Nephron progenitor cell (in vitro differentiated cells): ENCODE results near the gene TRAFD1.

Experiments used
- DNase-seq: peaks from one replicate; pipeline ENCODE4 v3.0.0; 2021
- H3K27ac Mint-ChIP-seq: 2 replicates; pipeline ENCODE4 v1.8.0; 2021; ENCODE audit warnings: mild to moderate bottlenecking, moderate library complexity, mixed read lengths
- H3K27me3 Mint-ChIP-seq: 2 replicates; pipeline ENCODE4 v1.8.0; 2021; ENCODE audit warnings: mild to moderate bottlenecking, low read depth, mixed read lengths; ENCODE audit not compliant: poor library complexity
- H3K36me3 Mint-ChIP-seq: 2 replicates; pipeline ENCODE4 v1.8.0; 2021; ENCODE audit warnings: low read depth, mixed read lengths
- H3K4me1 Mint-ChIP-seq: 2 replicates; pipeline ENCODE4 v1.8.0; 2021; ENCODE audit warnings: mixed read lengths
- H3K4me3 Mint-ChIP-seq: 2 replicates; pipeline ENCODE4 v1.8.0; 2021; ENCODE audit warnings: mild to moderate bottlenecking, moderate library complexity, mixed read lengths
- H3K9me3 Mint-ChIP-seq: 2 replicates; pipeline ENCODE4 v1.8.0; 2021; ENCODE audit warnings: mild to moderate bottlenecking, moderate library complexity, mixed read lengths
- TF ChIP-seq, protein P1 (sequence below): fragments of 200-600 bp; sonication (generic); IDR thresholded peaks from 2 replicates; pipeline ENCODE4 v1.5.0; 2021; ENCODE audit warnings: antibody characterized with exemption

The TRAFD1 gene

DNA sequence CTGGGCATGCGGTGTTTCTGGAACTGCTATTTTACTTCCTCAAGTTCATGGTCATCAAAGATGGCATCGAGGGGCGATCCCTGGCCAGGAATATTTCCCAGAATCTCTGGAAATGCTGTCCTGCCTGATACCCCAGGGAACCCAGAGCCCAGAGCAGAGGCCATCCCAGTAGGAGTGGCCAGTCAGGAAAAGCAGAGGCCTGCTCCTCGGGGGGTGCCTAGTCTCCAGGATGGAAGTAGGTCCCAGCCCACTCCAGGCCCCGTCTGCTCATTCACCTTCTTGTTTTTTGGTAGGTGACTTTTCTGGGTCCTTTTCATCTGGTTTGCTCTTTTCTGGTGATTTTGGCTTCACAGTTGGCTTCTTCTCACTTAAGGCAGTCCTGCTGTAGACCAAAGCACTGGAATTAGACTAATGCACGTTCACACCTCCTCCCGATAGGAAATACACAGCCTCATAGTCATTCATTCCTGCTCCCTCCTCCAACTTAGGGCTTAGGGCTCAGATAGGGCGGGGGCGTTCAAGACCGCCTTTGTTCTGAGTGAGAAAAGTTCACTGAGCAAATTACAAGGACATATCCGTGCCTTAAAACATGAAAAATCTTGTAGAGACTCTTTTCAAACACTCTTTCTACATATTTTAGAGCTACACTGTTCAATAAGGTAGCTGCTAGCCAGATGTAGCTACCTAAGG lies 51.1 kb downstream of the TRAFD1 start:
- TF ChIP-seq, protein P1, sequence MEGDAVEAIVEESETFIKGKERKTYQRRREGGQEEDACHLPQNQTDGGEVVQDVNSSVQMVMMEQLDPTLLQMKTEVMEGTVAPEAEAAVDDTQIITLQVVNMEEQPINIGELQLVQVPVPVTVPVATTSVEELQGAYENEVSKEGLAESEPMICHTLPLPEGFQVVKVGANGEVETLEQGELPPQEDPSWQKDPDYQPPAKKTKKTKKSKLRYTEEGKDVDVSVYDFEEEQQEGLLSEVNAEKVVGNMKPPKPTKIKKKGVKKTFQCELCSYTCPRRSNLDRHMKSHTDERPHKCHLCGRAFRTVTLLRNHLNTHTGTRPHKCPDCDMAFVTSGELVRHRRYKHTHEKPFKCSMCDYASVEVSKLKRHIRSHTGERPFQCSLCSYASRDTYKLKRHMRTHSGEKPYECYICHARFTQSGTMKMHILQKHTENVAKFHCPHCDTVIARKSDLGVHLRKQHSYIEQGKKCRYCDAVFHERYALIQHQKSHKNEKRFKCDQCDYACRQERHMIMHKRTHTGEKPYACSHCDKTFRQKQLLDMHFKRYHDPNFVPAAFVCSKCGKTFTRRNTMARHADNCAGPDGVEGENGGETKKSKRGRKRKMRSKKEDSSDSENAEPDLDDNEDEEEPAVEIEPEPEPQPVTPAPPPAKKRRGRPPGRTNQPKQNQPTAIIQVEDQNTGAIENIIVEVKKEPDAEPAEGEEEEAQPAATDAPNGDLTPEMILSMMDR, result no peak
- no peak for DNase-seq
- no peak overlapping the region for H3K4me3 Mint-ChIP-seq
- H3K27ac Mint-ChIP-seq, result peak overlapping the region; percentile 88
- H3K27me3 Mint-ChIP-seq, result no peaks in the 10 kb centered on the region
- peaks cover 64% of the 10 kb centered on the region for H3K36me3 Mint-ChIP-seq
- H3K9me3 Mint-ChIP-seq, result no peaks in the 10 kb centered on the region
- no peaks in the 10 kb centered on the region for H3K4me1 Mint-ChIP-seq

DNA sequence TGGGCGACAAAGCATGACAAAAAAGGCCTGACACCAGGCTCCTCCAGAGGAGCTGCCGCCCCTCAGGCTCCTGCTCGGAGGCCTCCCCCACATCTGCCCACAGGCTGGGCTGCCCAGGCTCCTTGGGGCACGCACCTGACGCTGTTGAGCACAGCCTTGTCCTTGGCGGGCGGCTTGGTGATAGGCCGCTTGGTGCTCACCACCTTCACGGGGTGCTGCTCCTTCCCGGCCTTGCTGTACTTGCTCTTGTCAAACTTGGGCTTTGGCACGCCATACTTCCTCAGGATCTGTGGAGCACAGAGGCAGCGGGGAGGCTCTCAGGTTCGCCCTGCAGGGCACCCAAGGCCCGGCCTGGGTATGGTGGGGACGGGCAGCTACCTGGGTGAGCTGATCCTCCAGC lies 53.4 kb downstream of the TRAFD1 start:
- Mint-ChIP-seq H3K27ac (peak overlapping the region; percentile 93), H3K4me3 (no peak overlapping the region), H3K36me3 (peaks cover 55% of the 10 kb centered on the region), H3K27me3 (no peaks in the 10 kb centered on the region), H3K9me3 (no peaks in the 10 kb centered on the region), H3K4me1 (no peaks in the 10 kb centered on the region)
- TF ChIP-seq, protein P1, result no peak
- DNase-seq, result no peak

DNA sequence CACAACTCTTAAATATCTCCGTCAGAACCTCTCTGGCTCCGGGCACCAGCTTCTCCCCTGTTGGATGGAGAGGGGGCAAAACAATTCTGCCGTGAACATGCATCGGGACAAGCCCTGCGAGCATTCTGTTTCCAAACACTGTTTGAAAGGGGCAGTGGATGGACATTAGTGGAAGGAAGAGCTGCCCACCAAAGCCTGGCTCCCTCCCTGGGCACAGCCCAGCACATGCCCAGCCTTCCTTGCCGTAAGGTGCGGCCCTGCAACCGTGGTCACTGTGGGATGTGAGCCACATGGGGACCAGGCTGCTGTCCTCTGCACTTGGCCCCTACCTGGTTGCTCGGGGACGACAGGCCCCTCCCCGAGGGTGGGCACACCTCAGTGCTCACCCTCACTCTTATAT lies 54.0 kb downstream of the TRAFD1 start:
- H3K27me3 Mint-ChIP-seq, result no peaks in the 10 kb centered on the region
- peak overlapping the region; percentile 93 for H3K27ac Mint-ChIP-seq
- H3K36me3 Mint-ChIP-seq, result peaks cover 55% of the 10 kb centered on the region
- TF ChIP-seq, protein P1, result no peak
- no peak overlapping the region for H3K4me3 Mint-ChIP-seq
- no peaks in the 10 kb centered on the region for H3K4me1 Mint-ChIP-seq
- DNase-seq, result no peak
- H3K9me3 Mint-ChIP-seq, result no peaks in the 10 kb centered on the region

DNA sequence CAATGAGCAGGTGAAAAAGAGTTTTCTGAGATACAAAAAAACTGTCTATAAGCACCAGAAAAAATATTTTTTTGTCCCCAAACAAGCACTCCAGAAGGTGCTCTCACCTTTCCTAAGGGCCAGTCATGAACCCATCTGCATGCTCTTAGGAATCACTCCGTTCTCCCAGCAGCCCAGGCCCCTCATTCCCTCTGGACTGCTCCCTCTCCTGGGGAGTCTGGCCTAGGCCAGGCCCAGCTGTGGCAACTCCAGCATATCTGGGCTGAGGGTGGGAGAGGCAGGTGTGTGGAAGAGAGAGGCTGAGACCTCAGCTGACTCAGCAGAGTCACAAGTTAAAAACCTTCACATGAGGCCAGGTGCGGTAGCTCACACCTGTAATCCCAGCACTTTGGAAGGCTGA lies 54.6 kb downstream of the TRAFD1 start:
- no peaks in the 10 kb centered on the region for H3K27me3 Mint-ChIP-seq
- H3K27ac Mint-ChIP-seq, result no peak overlapping the region
- H3K4me1 Mint-ChIP-seq, result no peaks in the 10 kb centered on the region
- TF ChIP-seq, protein P1, result no peak
- no peaks in the 10 kb centered on the region for H3K9me3 Mint-ChIP-seq
- H3K4me3 Mint-ChIP-seq, result no peak overlapping the region
- DNase-seq, result no peak
- peaks cover 50% of the 10 kb centered on the region for H3K36me3 Mint-ChIP-seq

DNA sequence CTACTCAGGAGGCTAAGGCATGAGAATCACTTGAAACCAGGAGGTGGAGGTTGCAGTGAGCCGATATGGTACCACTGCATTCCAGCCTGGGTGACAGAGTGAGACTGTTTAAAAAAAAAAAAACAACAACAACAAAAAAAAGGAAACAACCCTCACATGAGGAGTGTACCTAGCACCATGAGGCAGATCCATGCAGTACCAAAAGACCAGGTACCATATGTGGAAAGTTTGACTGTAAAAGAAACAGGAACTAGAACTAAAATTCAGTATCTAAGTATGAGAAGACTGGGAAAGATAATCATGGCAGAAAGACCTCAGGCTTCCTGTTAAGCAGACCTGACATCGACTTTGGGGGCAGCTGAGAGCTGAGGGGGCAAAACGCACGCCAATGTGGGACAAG lies 55.1 kb downstream of the TRAFD1 start:
- Mint-ChIP-seq H3K27ac (peak overlapping the region; percentile 72), H3K9me3 (no peaks in the 10 kb centered on the region), H3K4me1 (no peaks in the 10 kb centered on the region), H3K4me3 (no peak overlapping the region), H3K36me3 (peaks cover 47% of the 10 kb centered on the region), H3K27me3 (no peaks in the 10 kb centered on the region)
- no peak for DNase-seq
- TF ChIP-seq, protein P1, result no peak

DNA sequence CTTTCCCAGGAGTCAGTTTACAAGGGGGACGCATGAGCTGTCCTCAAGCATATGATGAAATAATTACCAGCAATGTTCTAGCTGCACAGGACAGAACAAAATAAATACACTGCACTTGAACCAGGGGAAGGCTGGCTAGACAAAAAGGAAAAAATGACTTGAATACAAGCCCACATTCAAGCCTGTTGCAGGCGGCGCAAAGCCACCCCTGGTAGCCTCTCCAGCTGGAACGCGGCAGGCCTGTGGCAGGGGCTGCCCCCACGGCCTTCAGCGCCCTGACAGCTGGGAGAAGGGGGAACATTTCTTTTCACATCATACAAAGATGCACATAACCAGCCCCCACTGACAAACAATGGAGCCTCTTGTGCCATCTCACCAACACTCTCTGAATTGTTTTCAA lies 57.1 kb downstream of the TRAFD1 start:
- H3K27me3 Mint-ChIP-seq, result no peaks in the 10 kb centered on the region
- no peaks in the 10 kb centered on the region for H3K9me3 Mint-ChIP-seq
- TF ChIP-seq, protein P1, result no peak
- no peak for DNase-seq
- H3K4me3 Mint-ChIP-seq, result no peak overlapping the region
- no peak overlapping the region for H3K27ac Mint-ChIP-seq
- no peaks in the 10 kb centered on the region for H3K4me1 Mint-ChIP-seq
- peaks cover 40% of the 10 kb centered on the region for H3K36me3 Mint-ChIP-seq
